Keratinocyte (primary cell): ENCODE data around the gene CACNA1C.

Experiments
- EZH2 ChIP-seq: IDR thresholded peaks from one replicate; pipeline ENCODE4 v1.6.1; 2012; ENCODE audit warnings: inconsistent platforms, mild to moderate bottlenecking, low read length, moderate library complexity
- TF ChIP-seq, protein P1 (sequence below), 3 experiments: IDR thresholded peaks in 1 of 3; conservative IDR thresholded peaks in 1 of 3; optimal IDR thresholded peaks in 1 of 3; 2 replicates in 2 of 3; 3 replicates in 1 of 3; pipeline versions ENCODE3 to v1.5.1; 2011; ENCODE audit warnings: low read length in 3 of 3, mild to moderate bottlenecking in 3 of 3, moderate library complexity in 2 of 3, control low read depth in 1 of 3, inconsistent platforms in 1 of 3; ENCODE audit not compliant: insufficient read depth in 2 of 3; ENCODE audit errors: extremely low read depth in 1 of 3

DNA sequence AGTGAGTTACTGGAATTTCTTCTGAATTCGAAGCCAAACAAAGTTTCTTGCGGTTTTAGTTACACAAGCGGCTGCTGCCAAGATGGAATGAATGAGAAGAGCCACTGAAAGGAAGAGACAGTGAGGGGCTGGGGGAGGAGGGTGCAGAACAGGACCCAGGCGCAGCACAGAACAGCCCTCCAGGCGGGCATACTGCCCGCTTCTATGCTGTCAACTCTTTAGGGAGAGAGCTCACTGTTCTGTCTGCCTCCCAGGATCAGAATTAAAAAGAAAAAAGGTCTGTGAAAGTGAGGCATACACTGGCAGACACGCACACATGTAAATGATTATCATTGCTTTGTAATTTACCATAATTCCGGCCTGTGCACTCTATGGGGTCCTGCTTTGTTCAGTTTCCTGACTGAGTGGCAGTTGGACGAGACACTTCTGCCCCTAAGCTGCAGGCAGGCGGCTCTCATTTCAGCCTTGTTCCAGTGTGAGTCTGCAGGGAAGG, 231.6 kb downstream of the CACNA1C start:
- TF ChIP-seq, protein P1, sequence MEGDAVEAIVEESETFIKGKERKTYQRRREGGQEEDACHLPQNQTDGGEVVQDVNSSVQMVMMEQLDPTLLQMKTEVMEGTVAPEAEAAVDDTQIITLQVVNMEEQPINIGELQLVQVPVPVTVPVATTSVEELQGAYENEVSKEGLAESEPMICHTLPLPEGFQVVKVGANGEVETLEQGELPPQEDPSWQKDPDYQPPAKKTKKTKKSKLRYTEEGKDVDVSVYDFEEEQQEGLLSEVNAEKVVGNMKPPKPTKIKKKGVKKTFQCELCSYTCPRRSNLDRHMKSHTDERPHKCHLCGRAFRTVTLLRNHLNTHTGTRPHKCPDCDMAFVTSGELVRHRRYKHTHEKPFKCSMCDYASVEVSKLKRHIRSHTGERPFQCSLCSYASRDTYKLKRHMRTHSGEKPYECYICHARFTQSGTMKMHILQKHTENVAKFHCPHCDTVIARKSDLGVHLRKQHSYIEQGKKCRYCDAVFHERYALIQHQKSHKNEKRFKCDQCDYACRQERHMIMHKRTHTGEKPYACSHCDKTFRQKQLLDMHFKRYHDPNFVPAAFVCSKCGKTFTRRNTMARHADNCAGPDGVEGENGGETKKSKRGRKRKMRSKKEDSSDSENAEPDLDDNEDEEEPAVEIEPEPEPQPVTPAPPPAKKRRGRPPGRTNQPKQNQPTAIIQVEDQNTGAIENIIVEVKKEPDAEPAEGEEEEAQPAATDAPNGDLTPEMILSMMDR (optimal IDR thresholded peaks at IDR 0.05 in 1 of 3, IDR thresholded peaks at IDR 0.05 in 1 of 3, conservative IDR thresholded peaks at IDR 0.05 in 1 of 3; ENCODE audit: extremely low read depth in 1 of 3, insufficient read depth in 2 of 3, low read length in 3 of 3): no peak
- TF ChIP-seq EZH2: no peak
